Gastrocnemius medialis (tissue), 4 donors: ENCODE data around the gene MYOD1.

Experiments used
- CTCF ChIP-seq, 5 experiments: fragments of 450-650 bp in 3 of 5; fragments of 200-600 bp in 2 of 5; sonication (generic) in 2 of 5; IDR thresholded peaks in 4 of 5; conservative IDR thresholded peaks in 1 of 5; 1 replicate in 4 of 5; 2 replicates in 1 of 5; pipeline ENCODE4 v1.5.1; 2016 to 2019; ENCODE audit warnings: antibody characterized with exemption in 5 of 5, mild to moderate bottlenecking in 3 of 5, moderate library complexity in 3 of 5
- POLR2A ChIP-seq, 2 donors: fragments of 450-650 bp; IDR thresholded peaks; one replicate each; pipeline ENCODE4 v1.6.1; 2017; ENCODE audit warnings: antibody characterized with exemption in 2 of 2, mild to moderate bottlenecking in 2 of 2, moderate library complexity in 2 of 2

GRCh38 chr11:17699147-17700114 is 19.9 kb upstream of the MYOD1 start:
- TF ChIP-seq CTCF (IDR thresholded peaks at IDR 0.05 in 4 of 5, conservative IDR thresholded peaks at IDR 0.05 in 1 of 5) (no peak), POLR2A (IDR thresholded peaks at IDR 0.05) (peak in 1 of 2 donors; percentile 22)
